SK-N-SH treated with all-trans-retinoic acid at 6 μM for 48 hours (cell line): ENCODE results near the gene BPIFB4.

ENCODE experiments used
- ATAC-seq: fragments of 200-7000 bp; cut with Tn5 transposase; 3 replicates; pipeline ENCODE4 v1.9.1; 2020; ENCODE audit warnings: mild to moderate bottlenecking, moderate library complexity
- CSDC2 ChIP-seq: fragments of 250-450 bp; sonication (Bioruptor Pico); IDR thresholded peaks from 2 replicates; pipeline ENCODE4 v1.5.0; 2020; ENCODE audit warnings: mild to moderate bottlenecking, moderate library complexity
- ESRRG ChIP-seq: fragments of 250-450 bp; sonication (Bioruptor Pico); IDR thresholded peaks from 2 replicates; pipeline ENCODE4 v1.6.1; 2021; ENCODE audit warnings: mild to moderate bottlenecking
- GLIS3 ChIP-seq: fragments of 250-450 bp; sonication (Bioruptor Pico); IDR thresholded peaks from 2 replicates; pipeline ENCODE4 v1.5.0; 2020; ENCODE audit warnings: mild to moderate bottlenecking, moderate library complexity
- OSR1 ChIP-seq: fragments of 250-450 bp; sonication (Bioruptor Pico); IDR thresholded peaks from 2 replicates; pipeline ENCODE4 v1.8.0; 2022; ENCODE audit warnings: moderate library complexity, mild to moderate bottlenecking, inconsistent platforms
- POU6F1 ChIP-seq: fragments of 250-450 bp; sonication (Bioruptor Pico); IDR thresholded peaks from 2 replicates; pipeline ENCODE4 v1.8.0; 2021; ENCODE audit warnings: low read depth, mild to moderate bottlenecking, moderate library complexity, borderline replicate concordance
- PPARA ChIP-seq: fragments of 250-450 bp; sonication (Bioruptor Pico); IDR thresholded peaks from 2 replicates; pipeline ENCODE4 v1.5.0; 2020; ENCODE audit warnings: mild to moderate bottlenecking, borderline replicate concordance
- RARB ChIP-seq: fragments of 250-450 bp; sonication (Bioruptor Pico); IDR thresholded peaks from 2 replicates; pipeline ENCODE4 v1.8.0; 2021; ENCODE audit warnings: mild to moderate bottlenecking, moderate library complexity
- SNAI2 ChIP-seq: fragments of 250-450 bp; sonication (Bioruptor Pico); IDR thresholded peaks from 2 replicates; pipeline ENCODE4 v1.5.0; 2020; ENCODE audit warnings: mild to moderate bottlenecking, moderate library complexity
- ZC3H10 ChIP-seq: fragments of 250-450 bp; sonication (Bioruptor Pico); IDR thresholded peaks from 2 replicates; pipeline ENCODE4 v1.5.1; 2021; ENCODE audit warnings: mild to moderate bottlenecking, moderate library complexity
- ZFP3 ChIP-seq: fragments of 250-450 bp; sonication (Bioruptor Pico); IDR thresholded peaks from 2 replicates; pipeline ENCODE4 v1.5.0; 2020; ENCODE audit warnings: mild to moderate bottlenecking, moderate library complexity
- ZNF565 ChIP-seq: fragments of 450-650 bp; formaldehyde crosslinking; conservative IDR thresholded peaks from 2 replicates; pipeline ENCODE4 v1.5.0; 2020; ENCODE audit warnings: low read depth, mild to moderate bottlenecking, moderate library complexity
- ZNF70 ChIP-seq: fragments of 450-650 bp; formaldehyde crosslinking; IDR thresholded peaks from 2 replicates; pipeline ENCODE4 v1.5.0; 2020; ENCODE audit warnings: mild to moderate bottlenecking, moderate library complexity
- TF ChIP-seq, protein P1 (sequence below): fragments of 250-450 bp; sonication (Bioruptor Pico); IDR thresholded peaks from 2 replicates; pipeline ENCODE4 v1.5.1; 2021; ENCODE audit warnings: mild to moderate bottlenecking, moderate library complexity
- TF ChIP-seq, protein P2 (sequence below): fragments of 250-450 bp; sonication (Bioruptor Pico); IDR thresholded peaks from 2 replicates; pipeline ENCODE4 v1.8.0; 2020; ENCODE audit warnings: mild to moderate bottlenecking, moderate library complexity, borderline replicate concordance
- TF ChIP-seq, protein P3 (sequence below): fragments of 250-450 bp; sonication (Bioruptor Pico); IDR thresholded peaks from 2 replicates; pipeline ENCODE4 v1.5.0; 2020; ENCODE audit warnings: mild to moderate bottlenecking, moderate library complexity
- TF ChIP-seq, protein P4 (sequence below): fragments of 250-450 bp; sonication (Bioruptor Pico); IDR thresholded peaks from 2 replicates; pipeline ENCODE4 v1.5.1; 2020; ENCODE audit warnings: low read depth, mild to moderate bottlenecking, moderate library complexity

Gene BPIFB4

GRCh38 chr20:33065785-33066184 lies 13.7 kb upstream of the BPIFB4 start:
- TF ChIP-seq, protein P1, sequence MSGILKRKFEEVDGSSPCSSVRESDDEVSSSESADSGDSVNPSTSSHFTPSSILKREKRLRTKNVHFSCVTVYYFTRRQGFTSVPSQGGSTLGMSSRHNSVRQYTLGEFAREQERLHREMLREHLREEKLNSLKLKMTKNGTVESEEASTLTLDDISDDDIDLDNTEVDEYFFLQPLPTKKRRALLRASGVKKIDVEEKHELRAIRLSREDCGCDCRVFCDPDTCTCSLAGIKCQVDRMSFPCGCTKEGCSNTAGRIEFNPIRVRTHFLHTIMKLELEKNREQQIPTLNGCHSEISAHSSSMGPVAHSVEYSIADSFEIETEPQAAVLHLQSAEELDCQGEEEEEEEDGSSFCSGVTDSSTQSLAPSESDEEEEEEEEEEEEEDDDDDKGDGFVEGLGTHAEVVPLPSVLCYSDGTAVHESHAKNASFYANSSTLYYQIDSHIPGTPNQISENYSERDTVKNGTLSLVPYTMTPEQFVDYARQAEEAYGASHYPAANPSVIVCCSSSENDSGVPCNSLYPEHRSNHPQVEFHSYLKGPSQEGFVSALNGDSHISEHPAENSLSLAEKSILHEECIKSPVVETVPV, result no peak
- TF ChIP-seq CSDC2 (CRISPR knock-in tag) (no peak), RARB (CRISPR knock-in tag) (no peak)
- TF ChIP-seq, protein P2, sequence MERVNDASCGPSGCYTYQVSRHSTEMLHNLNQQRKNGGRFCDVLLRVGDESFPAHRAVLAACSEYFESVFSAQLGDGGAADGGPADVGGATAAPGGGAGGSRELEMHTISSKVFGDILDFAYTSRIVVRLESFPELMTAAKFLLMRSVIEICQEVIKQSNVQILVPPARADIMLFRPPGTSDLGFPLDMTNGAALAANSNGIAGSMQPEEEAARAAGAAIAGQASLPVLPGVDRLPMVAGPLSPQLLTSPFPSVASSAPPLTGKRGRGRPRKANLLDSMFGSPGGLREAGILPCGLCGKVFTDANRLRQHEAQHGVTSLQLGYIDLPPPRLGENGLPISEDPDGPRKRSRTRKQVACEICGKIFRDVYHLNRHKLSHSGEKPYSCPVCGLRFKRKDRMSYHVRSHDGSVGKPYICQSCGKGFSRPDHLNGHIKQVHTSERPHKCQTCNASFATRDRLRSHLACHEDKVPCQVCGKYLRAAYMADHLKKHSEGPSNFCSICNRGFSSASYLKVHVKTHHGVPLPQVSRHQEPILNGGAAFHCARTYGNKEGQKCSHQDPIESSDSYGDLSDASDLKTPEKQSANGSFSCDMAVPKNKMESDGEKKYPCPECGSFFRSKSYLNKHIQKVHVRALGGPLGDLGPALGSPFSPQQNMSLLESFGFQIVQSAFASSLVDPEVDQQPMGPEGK (CRISPR knock-in tag), result no peak
- TF ChIP-seq, protein P3, sequence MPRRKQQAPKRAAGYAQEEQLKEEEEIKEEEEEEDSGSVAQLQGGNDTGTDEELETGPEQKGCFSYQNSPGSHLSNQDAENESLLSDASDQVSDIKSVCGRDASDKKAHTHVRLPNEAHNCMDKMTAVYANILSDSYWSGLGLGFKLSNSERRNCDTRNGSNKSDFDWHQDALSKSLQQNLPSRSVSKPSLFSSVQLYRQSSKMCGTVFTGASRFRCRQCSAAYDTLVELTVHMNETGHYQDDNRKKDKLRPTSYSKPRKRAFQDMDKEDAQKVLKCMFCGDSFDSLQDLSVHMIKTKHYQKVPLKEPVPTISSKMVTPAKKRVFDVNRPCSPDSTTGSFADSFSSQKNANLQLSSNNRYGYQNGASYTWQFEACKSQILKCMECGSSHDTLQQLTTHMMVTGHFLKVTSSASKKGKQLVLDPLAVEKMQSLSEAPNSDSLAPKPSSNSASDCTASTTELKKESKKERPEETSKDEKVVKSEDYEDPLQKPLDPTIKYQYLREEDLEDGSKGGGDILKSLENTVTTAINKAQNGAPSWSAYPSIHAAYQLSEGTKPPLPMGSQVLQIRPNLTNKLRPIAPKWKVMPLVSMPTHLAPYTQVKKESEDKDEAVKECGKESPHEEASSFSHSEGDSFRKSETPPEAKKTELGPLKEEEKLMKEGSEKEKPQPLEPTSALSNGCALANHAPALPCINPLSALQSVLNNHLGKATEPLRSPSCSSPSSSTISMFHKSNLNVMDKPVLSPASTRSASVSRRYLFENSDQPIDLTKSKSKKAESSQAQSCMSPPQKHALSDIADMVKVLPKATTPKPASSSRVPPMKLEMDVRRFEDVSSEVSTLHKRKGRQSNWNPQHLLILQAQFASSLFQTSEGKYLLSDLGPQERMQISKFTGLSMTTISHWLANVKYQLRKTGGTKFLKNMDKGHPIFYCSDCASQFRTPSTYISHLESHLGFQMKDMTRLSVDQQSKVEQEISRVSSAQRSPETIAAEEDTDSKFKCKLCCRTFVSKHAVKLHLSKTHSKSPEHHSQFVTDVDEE (CRISPR knock-in tag), result no peak

DNA sequence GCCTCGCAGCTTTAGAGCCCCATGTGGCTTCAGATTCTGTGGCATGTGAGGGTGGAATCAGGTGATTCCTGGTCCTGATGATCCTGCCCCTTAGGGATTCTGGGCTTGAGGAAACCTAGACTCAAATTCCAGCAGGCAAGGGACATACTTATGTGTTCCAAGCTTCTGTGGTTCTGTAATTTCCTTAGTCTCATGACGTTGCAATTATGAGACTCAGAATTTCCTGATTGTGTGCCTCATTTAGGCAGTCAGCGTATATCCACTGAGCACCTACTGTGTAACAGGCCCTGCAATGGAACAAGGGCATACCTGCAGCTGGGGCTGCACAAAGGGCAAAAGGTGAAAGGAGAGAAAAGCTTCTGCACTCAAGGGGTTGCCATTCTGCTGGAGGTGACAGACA lies 11.6 kb upstream of the BPIFB4 start:
- ATAC-seq, result no peak
- TF ChIP-seq, protein P4, sequence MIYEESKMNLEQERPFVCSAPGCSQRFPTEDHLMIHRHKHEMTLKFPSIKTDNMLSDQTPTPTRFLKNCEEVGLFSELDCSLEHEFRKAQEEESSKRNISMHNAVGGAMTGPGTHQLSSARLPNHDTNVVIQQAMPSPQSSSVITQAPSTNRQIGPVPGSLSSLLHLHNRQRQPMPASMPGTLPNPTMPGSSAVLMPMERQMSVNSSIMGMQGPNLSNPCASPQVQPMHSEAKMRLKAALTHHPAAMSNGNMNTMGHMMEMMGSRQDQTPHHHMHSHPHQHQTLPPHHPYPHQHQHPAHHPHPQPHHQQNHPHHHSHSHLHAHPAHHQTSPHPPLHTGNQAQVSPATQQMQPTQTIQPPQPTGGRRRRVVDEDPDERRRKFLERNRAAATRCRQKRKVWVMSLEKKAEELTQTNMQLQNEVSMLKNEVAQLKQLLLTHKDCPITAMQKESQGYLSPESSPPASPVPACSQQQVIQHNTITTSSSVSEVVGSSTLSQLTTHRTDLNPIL (CRISPR knock-in tag), result no peak
- TF ChIP-seq RARB (CRISPR knock-in tag) (no peak), POU6F1 (CRISPR knock-in tag) (no peak), OSR1 (CRISPR knock-in tag) (no peak), SNAI2 (CRISPR knock-in tag) (no peak), CSDC2 (CRISPR knock-in tag) (no peak), ESRRG (CRISPR knock-in tag) (no peak), ZNF565 (CRISPR knock-in tag) (no peak), ZFP3 (no peak), ZC3H10 (no peak), GLIS3 (CRISPR knock-in tag) (no peak), PPARA (CRISPR knock-in tag) (no peak), ZNF70 (no peak)
- TF ChIP-seq, protein P2 (CRISPR knock-in tag), result no peak
- TF ChIP-seq, protein P1, result no peak
- TF ChIP-seq, protein P3 (CRISPR knock-in tag), result no peak
- TF ChIP-seq, all 23 proteins: peak for 0

More at GRCh38 chr20:33065785-33066184, 13.7 kb upstream of the BPIFB4 start:
- ATAC-seq, result no peak
